ENCODE data around the gene RAB7A. TPM values are rescaled to one million over a fixed set of nuclear protein-coding genes. Genes with fewer than 3 reads are reported as not detected.

Gene RAB7A
- total RNA-seq, 1 experiment from 2014 or later: 284 TPM

DNA sequence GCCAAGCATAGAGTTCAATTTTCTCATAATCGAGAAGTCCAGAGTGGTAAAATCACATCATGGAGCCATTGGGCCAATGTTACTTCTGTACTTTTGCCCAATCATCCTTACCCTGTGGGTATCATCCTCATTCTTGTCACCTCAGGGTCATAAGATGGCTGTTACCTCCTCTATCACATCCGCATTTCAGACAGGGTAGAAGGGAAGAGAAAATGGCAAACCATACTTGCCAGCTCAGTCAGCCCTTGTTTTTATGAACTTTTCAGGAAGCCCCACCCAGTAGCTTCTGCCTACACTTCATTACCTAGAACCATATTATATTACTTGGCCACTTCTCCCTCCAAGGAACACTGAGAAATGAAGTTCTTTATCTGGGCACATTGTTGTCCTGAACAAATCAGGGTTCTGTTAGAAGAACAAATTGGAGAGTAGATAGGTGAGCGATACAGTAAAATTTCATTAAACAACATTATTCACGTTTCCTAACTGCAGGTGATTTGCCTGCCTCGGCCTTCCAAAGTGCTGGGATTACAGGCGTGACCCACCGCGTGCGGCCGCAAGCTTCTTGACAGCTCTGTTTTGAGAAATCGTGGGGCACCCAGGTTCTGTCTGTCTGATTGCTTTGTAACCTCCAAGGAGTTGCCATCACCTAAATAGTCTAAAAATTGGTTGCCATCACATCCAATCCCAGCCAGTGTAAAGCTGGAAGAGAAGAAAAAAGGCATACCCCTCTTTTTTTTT lies 40.8 kb upstream of the RAB7A start:
- H3K4me3 ChIP-seq (ENCODE audit: low read depth, low read length): no peak overlapping the region
- H3K36me3 ChIP-seq (ENCODE audit: control insufficient read depth, insufficient read depth, low read length): no peaks in the 10 kb centered on the region
- intact Hi-C loops (cut with micrococcal nuclease; ENCODE audit: unreplicated experiment): loop anchor here (5.0 kb wide), 2 partner anchors 97 to 167 kb away; no protein-coding TSS in a partner anchor
- H3K9me3 ChIP-seq: no peaks in the 10 kb centered on the region
- TF ChIP-seq CTCF (IDR thresholded peaks at IDR 0.05; ENCODE audit: insufficient read depth in 1 of 2, low read depth in 1 of 2, low read length in 1 of 2, severe bottlenecking in 1 of 2, unreplicated experiment in 1 of 2): no peak
- H3K27me3 Mint-ChIP-seq (ENCODE audit: insufficient read depth, unreplicated experiment): no peaks in the 10 kb centered on the region
- BruUV-seq (replicated peaks): no TSS peak
- no peak for DNase-seq
- H3K36me3 Mint-ChIP-seq (ENCODE audit: insufficient read depth, unreplicated experiment): peaks cover 7% of the 10 kb centered on the region
- POLR2A ChIA-PET: no interaction called here
- no peaks in the 10 kb centered on the region for H3K9me3 Mint-ChIP-seq (ENCODE audit: unreplicated experiment)
- no peak overlapping the region for H3K4me3 Mint-ChIP-seq (ENCODE audit: unreplicated experiment)
- H3K4me1 Mint-ChIP-seq (ENCODE audit: low read depth, unreplicated experiment): peaks cover 5% of the 10 kb centered on the region
- H3K27ac Mint-ChIP-seq (ENCODE audit: unreplicated experiment): no peak overlapping the region
- CTCF ChIA-PET: interaction anchor here (0.6 kb wide), 1 partner anchor 497 kb away, joined by 3 read pairs; no protein-coding TSS in a partner anchor
- H3K4me1 ChIP-seq: no peaks in the 10 kb centered on the region
- no peaks in the 10 kb centered on the region for H3K27me3 ChIP-seq (replicated peaks; ENCODE audit: control insufficient read depth, insufficient read depth, low read length)

DNA sequence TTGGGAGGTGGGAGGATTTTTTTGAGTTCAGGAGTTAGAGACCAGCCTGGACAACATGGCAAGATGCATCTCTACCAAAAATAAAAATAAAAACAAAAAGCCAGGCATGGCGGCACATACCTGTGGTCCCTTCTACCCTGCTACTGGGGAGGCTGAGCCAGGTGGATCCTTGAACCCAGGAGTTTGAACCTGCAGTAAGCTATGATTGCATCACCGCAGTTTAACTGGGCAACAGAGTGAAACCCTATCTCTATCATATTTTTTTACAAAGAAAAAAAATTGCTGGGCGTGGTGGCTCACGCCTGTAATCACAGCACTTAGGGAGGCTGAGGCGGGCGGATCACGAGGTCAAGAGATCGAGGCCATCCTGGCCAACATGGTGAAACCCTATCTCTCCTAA lies 39.5 kb upstream of the RAB7A start:
- H3K4me1 Mint-ChIP-seq (ENCODE audit: low read depth, unreplicated experiment): peaks cover 2% of the 10 kb centered on the region
- no peak for TF ChIP-seq CTCF (IDR thresholded peaks at IDR 0.05; ENCODE audit: insufficient read depth in 1 of 2, low read depth in 1 of 2, low read length in 1 of 2, severe bottlenecking in 1 of 2, unreplicated experiment in 1 of 2)
- no peak for DNase-seq
- no peaks in the 10 kb centered on the region for H3K9me3 Mint-ChIP-seq (ENCODE audit: unreplicated experiment)
- H3K27me3 ChIP-seq (replicated peaks; ENCODE audit: control insufficient read depth, insufficient read depth, low read length): no peaks in the 10 kb centered on the region
- no peaks in the 10 kb centered on the region for H3K36me3 Mint-ChIP-seq (ENCODE audit: insufficient read depth, unreplicated experiment)
- no peaks in the 10 kb centered on the region for H3K36me3 ChIP-seq (ENCODE audit: control insufficient read depth, insufficient read depth, low read length)
- H3K9me3 ChIP-seq: no peaks in the 10 kb centered on the region
- H3K4me3 ChIP-seq (ENCODE audit: low read depth, low read length): no peak overlapping the region
- ChIA-PET POLR2A (no interaction called here), CTCF (no interaction called here)
- H3K4me1 ChIP-seq: no peaks in the 10 kb centered on the region
- no TSS peak for BruUV-seq (replicated peaks)
- intact Hi-C loops (cut with micrococcal nuclease; ENCODE audit: unreplicated experiment): no loop called here
- H3K27me3 Mint-ChIP-seq (ENCODE audit: insufficient read depth, unreplicated experiment): no peaks in the 10 kb centered on the region
- H3K4me3 Mint-ChIP-seq (ENCODE audit: unreplicated experiment): no peak overlapping the region
- no peak overlapping the region for H3K27ac Mint-ChIP-seq (ENCODE audit: unreplicated experiment)

GRCh38 chr3:128689060-128689459 lies 36.9 kb upstream of the RAB7A start:
- Mint-ChIP-seq H3K36me3 (ENCODE audit: insufficient read depth, unreplicated experiment) (no peaks in the 10 kb centered on the region), H3K4me3 (ENCODE audit: unreplicated experiment) (no peak overlapping the region), H3K27me3 (ENCODE audit: insufficient read depth, unreplicated experiment) (no peaks in the 10 kb centered on the region), H3K27ac (ENCODE audit: unreplicated experiment) (no peak overlapping the region), H3K9me3 (ENCODE audit: unreplicated experiment) (no peaks in the 10 kb centered on the region), H3K4me1 (ENCODE audit: low read depth, unreplicated experiment) (no peaks in the 10 kb centered on the region)
- Histone ChIP-seq H3K4me1 (no peaks in the 10 kb centered on the region), H3K9me3 (no peaks in the 10 kb centered on the region), H3K36me3 (ENCODE audit: control insufficient read depth, insufficient read depth, low read length) (no peaks in the 10 kb centered on the region), H3K4me3 (ENCODE audit: low read depth, low read length) (no peak overlapping the region), H3K27me3 (replicated peaks; ENCODE audit: control insufficient read depth, insufficient read depth, low read length) (no peaks in the 10 kb centered on the region)
- ChIA-PET POLR2A (no interaction called here), CTCF (interaction anchor here (0.7 kb wide), 1 partner anchor 9 kb away, joined by 3 read pairs; no protein-coding TSS in a partner anchor)
- BruUV-seq (replicated peaks): no TSS peak
- no peak for DNase-seq
- intact Hi-C loops (cut with micrococcal nuclease; ENCODE audit: unreplicated experiment): no loop called here
- no peak for TF ChIP-seq CTCF (IDR thresholded peaks at IDR 0.05; ENCODE audit: insufficient read depth in 1 of 2, low read depth in 1 of 2, low read length in 1 of 2, severe bottlenecking in 1 of 2, unreplicated experiment in 1 of 2)

All from Caco-2 (cell line).